ENCODE measurements around the gene ATXN10. TPM values are rescaled to one million over a fixed set of nuclear protein-coding genes. Genes with fewer than 3 reads are reported as not detected.
A peak's percentile ranks its signal among the peaks of the same experiment; 100 is the strongest.

ATXN10 gene
- total and polyA plus RNA-seq, 7 experiments from 2014 or later: 64.2 to 105 (median 76.1) TPM

- no peaks in the 10 kb centered on the region for H3K9me3 ChIP-seq (ENCODE audit: control insufficient read depth in 2 of 3, low read length in 3 of 3)
- H3K27me3 ChIP-seq (ENCODE audit: control insufficient read depth in 2 of 2, insufficient read depth in 2 of 2, low read length in 2 of 2): peaks cover 3 to 8% of the 10 kb centered on the region in 2 donors
- peaks cover 0 to 18% (median 0%) of the 10 kb centered on the region in 7 donors for H3K4me1 Mint-ChIP-seq
- peaks cover 0 to 2% (median 0%) of the 10 kb centered on the region in 11 donors for H3K9me3 Mint-ChIP-seq
- ChIA-PET POLR2A (no interaction called here), CTCF (no interaction called here)
- H3K36me3 ChIP-seq (ENCODE audit: control insufficient read depth in 2 of 3, insufficient read depth in 3 of 3, low read length in 3 of 3): no peaks in the 10 kb centered on the region
- intact Hi-C loops (cut with micrococcal nuclease): no loop called here
- no peaks in the 10 kb centered on the region for H3K4me1 ChIP-seq (ENCODE audit: control insufficient read depth in 2 of 2, insufficient read depth in 2 of 2, low read length in 2 of 2)
- H3K4me3 Mint-ChIP-seq: no peak overlapping the region
- H3K27ac ChIP-seq (ENCODE audit: low read depth, low read length): no peak overlapping the region
- H3K4me3 ChIP-seq (ENCODE audit: low read length): no peak overlapping the region
- no peak overlapping the region for H3K27ac Mint-ChIP-seq
- peaks cover 42 to 66% (median 52%) of the 10 kb centered on the region in 5 donors for H3K27me3 Mint-ChIP-seq
- no peaks in the 10 kb centered on the region for H3K36me3 Mint-ChIP-seq
- DNase-seq (no peak), ATAC-seq (no peak)
Observed at GRCh38 chr22:45636683-45637082, 35.0 kb upstream of the ATXN10 start.

GRCh38 chr22:45638197-45638596 is 33.4 kb upstream of the ATXN10 start:
- Mint-ChIP-seq H3K9me3 (no peaks in the 10 kb centered on the region), H3K27me3 (peaks cover 46 to 65% (median 48%) of the 10 kb centered on the region in 5 donors), H3K4me3 (no peak overlapping the region), H3K27ac (no peak overlapping the region), H3K4me1 (peaks cover 0 to 25% (median 0%) of the 10 kb centered on the region in 7 donors), H3K36me3 (no peaks in the 10 kb centered on the region)
- Histone ChIP-seq H3K36me3 (ENCODE audit: control insufficient read depth in 2 of 3, insufficient read depth in 3 of 3, low read length in 3 of 3) (no peaks in the 10 kb centered on the region), H3K4me3 (ENCODE audit: low read length) (no peak overlapping the region), H3K4me1 (ENCODE audit: control insufficient read depth in 2 of 2, insufficient read depth in 2 of 2, low read length in 2 of 2) (no peaks in the 10 kb centered on the region), H3K27ac (ENCODE audit: low read depth, low read length) (no peak overlapping the region), H3K9me3 (ENCODE audit: control insufficient read depth in 2 of 3, low read length in 3 of 3) (no peaks in the 10 kb centered on the region), H3K27me3 (ENCODE audit: control insufficient read depth in 2 of 2, insufficient read depth in 2 of 2, low read length in 2 of 2) (peaks cover 3% of the 10 kb centered on the region in 2 donors)
- ATAC-seq (no peak), DNase-seq (no peak)
- POLR2A ChIA-PET: no interaction called here
- CTCF ChIA-PET: no interaction called here
- intact Hi-C loops (cut with micrococcal nuclease): no loop called here

GRCh38 chr22:45638834-45639746 is 32.5 kb upstream of the ATXN10 start:
- H3K4me1 ChIP-seq (ENCODE audit: control insufficient read depth in 2 of 2, insufficient read depth in 2 of 2, low read length in 2 of 2): no peaks in the 10 kb centered on the region
- peaks cover 3% of the 10 kb centered on the region in 2 donors for H3K27me3 ChIP-seq (ENCODE audit: control insufficient read depth in 2 of 2, insufficient read depth in 2 of 2, low read length in 2 of 2)
- peak overlapping the region in 1 of 10 donors; percentile 37 for H3K4me3 Mint-ChIP-seq
- H3K9me3 Mint-ChIP-seq: no peaks in the 10 kb centered on the region
- peaks cover 41 to 65% (median 46%) of the 10 kb centered on the region in 5 donors for H3K27me3 Mint-ChIP-seq
- H3K36me3 Mint-ChIP-seq: no peaks in the 10 kb centered on the region
- H3K9me3 ChIP-seq (ENCODE audit: control insufficient read depth in 2 of 3, low read length in 3 of 3): no peaks in the 10 kb centered on the region
- peak; percentile 67 for ATAC-seq
- no peak for DNase-seq
- H3K27ac Mint-ChIP-seq: peak overlapping the region in 2 of 9 donors; percentile 43 to 46
- H3K4me3 ChIP-seq (ENCODE audit: low read length): no peak overlapping the region
- H3K36me3 ChIP-seq (ENCODE audit: control insufficient read depth in 2 of 3, insufficient read depth in 3 of 3, low read length in 3 of 3): no peaks in the 10 kb centered on the region
- POLR2A ChIA-PET: no interaction called here
- no peak overlapping the region for H3K27ac ChIP-seq (ENCODE audit: low read depth, low read length)
- H3K4me1 Mint-ChIP-seq: peaks cover 0 to 25% (median 0%) of the 10 kb centered on the region in 7 donors
- CTCF ChIA-PET: interaction anchor here (0.6 kb wide), 1 partner anchor 674 kb away, joined by 3 read pairs; no protein-coding TSS in a partner anchor
- intact Hi-C loops (cut with micrococcal nuclease): no loop called here

GRCh38 chr22:45639747-45640102 is 31.9 kb upstream of the ATXN10 start:
- no peaks in the 10 kb centered on the region for H3K36me3 Mint-ChIP-seq
- H3K27me3 ChIP-seq (ENCODE audit: control insufficient read depth in 2 of 2, insufficient read depth in 2 of 2, low read length in 2 of 2): peaks cover 3 to 5% of the 10 kb centered on the region in 2 donors
- no peaks in the 10 kb centered on the region for H3K4me1 ChIP-seq (ENCODE audit: control insufficient read depth in 2 of 2, insufficient read depth in 2 of 2, low read length in 2 of 2)
- CTCF ChIA-PET: interaction anchor here (0.6 kb wide), 1 partner anchor 673 kb away, joined by 3 read pairs; no protein-coding TSS in a partner anchor
- H3K4me3 ChIP-seq (ENCODE audit: low read length): no peak overlapping the region
- H3K27me3 Mint-ChIP-seq: peaks cover 40 to 66% (median 48%) of the 10 kb centered on the region in 5 donors
- ATAC-seq (no peak), DNase-seq (no peak)
- POLR2A ChIA-PET: no interaction called here
- no peaks in the 10 kb centered on the region for H3K9me3 ChIP-seq (ENCODE audit: control insufficient read depth in 2 of 3, low read length in 3 of 3)
- H3K4me3 Mint-ChIP-seq: peak overlapping the region in 1 of 10 donors; percentile 12
- H3K27ac ChIP-seq (ENCODE audit: low read depth, low read length): no peak overlapping the region
- H3K36me3 ChIP-seq (ENCODE audit: control insufficient read depth in 2 of 3, insufficient read depth in 3 of 3, low read length in 3 of 3): no peaks in the 10 kb centered on the region
- peak overlapping the region in 2 of 9 donors; percentile 9 to 41 for H3K27ac Mint-ChIP-seq
- peaks cover 0 to 25% (median 0%) of the 10 kb centered on the region in 7 donors for H3K4me1 Mint-ChIP-seq
- no peaks in the 10 kb centered on the region for H3K9me3 Mint-ChIP-seq
- intact Hi-C loops (cut with micrococcal nuclease): no loop called here

- Histone ChIP-seq H3K4me3 (ENCODE audit: low read length) (no peak overlapping the region), H3K27me3 (ENCODE audit: control insufficient read depth in 2 of 2, insufficient read depth in 2 of 2, low read length in 2 of 2) (peaks cover 1 to 12% of the 10 kb centered on the region in 2 donors), H3K27ac (ENCODE audit: low read depth, low read length) (no peak overlapping the region), H3K4me1 (ENCODE audit: control insufficient read depth in 2 of 2, insufficient read depth in 2 of 2, low read length in 2 of 2) (peaks cover 0 to 6% of the 10 kb centered on the region in 2 donors), H3K9me3 (ENCODE audit: control insufficient read depth in 2 of 3, low read length in 3 of 3) (no peaks in the 10 kb centered on the region), H3K36me3 (ENCODE audit: control insufficient read depth in 2 of 3, insufficient read depth in 3 of 3, low read length in 3 of 3) (no peaks in the 10 kb centered on the region)
- peaks cover 0 to 25% (median 0%) of the 10 kb centered on the region in 7 donors for H3K4me1 Mint-ChIP-seq
- CTCF ChIA-PET: no interaction called here
- H3K27ac Mint-ChIP-seq: no peak overlapping the region
- DNase-seq: no peak
- H3K27me3 Mint-ChIP-seq: peaks cover 45 to 65% (median 51%) of the 10 kb centered on the region in 5 donors
- ATAC-seq: no peak
- POLR2A ChIA-PET: no interaction called here
- no peaks in the 10 kb centered on the region for H3K36me3 Mint-ChIP-seq
- intact Hi-C loops (cut with micrococcal nuclease): no loop called here
- no peaks in the 10 kb centered on the region for H3K9me3 Mint-ChIP-seq
- no peak overlapping the region for H3K4me3 Mint-ChIP-seq
Observed at GRCh38 chr22:45640291-45640940, 31.2 kb upstream of the ATXN10 start.

GRCh38 chr22:45640941-45641621 is 30.6 kb upstream of the ATXN10 start:
- intact Hi-C loops (cut with micrococcal nuclease): no loop called here
- POLR2A ChIA-PET: no interaction called here
- no peak overlapping the region for H3K27ac Mint-ChIP-seq

More at GRCh38 chr22:45640941-45641621, 30.6 kb upstream of the ATXN10 start:
- no peak overlapping the region for H3K27ac ChIP-seq (ENCODE audit: low read depth, low read length)
- Mint-ChIP-seq H3K36me3 (no peaks in the 10 kb centered on the region), H3K9me3 (no peaks in the 10 kb centered on the region), H3K27me3 (peaks cover 45 to 68% (median 51%) of the 10 kb centered on the region in 5 donors), H3K4me1 (peaks cover 0 to 29% (median 0%) of the 10 kb centered on the region in 7 donors), H3K4me3 (no peak overlapping the region)
- no peak overlapping the region for H3K4me3 ChIP-seq (ENCODE audit: low read length)
- no peak for ATAC-seq
- no peak for DNase-seq
- H3K4me1 ChIP-seq (ENCODE audit: control insufficient read depth in 2 of 2, insufficient read depth in 2 of 2, low read length in 2 of 2): peaks cover 0 to 7% of the 10 kb centered on the region in 2 donors
- H3K9me3 ChIP-seq (ENCODE audit: control insufficient read depth in 2 of 3, low read length in 3 of 3): no peaks in the 10 kb centered on the region
- H3K36me3 ChIP-seq (ENCODE audit: control insufficient read depth in 2 of 3, insufficient read depth in 3 of 3, low read length in 3 of 3): no peaks in the 10 kb centered on the region
- peaks cover 0 to 13% of the 10 kb centered on the region in 2 donors for H3K27me3 ChIP-seq (ENCODE audit: control insufficient read depth in 2 of 2, insufficient read depth in 2 of 2, low read length in 2 of 2)
- CTCF ChIA-PET: no interaction called here

All from naive thymus-derived CD4-positive, alpha-beta T cell (primary cell).